Esophagus (tissue), 2 donors: ENCODE data around the gene TXNL4A. TPM values are rescaled to one million over a fixed set of nuclear protein-coding genes. Genes with fewer than 3 reads are reported as not detected.
"Not testable (repeated sequence)": the region's sequence is repeated elsewhere in the genome, so short reads cannot be mapped to it uniquely, and the experiment has no call there.

Source experiments
- H3K27ac ChIP-seq, 2 donors: one replicate each; pipeline ENCODE4 v1.5.1; 2013; ENCODE audit warnings: low read depth in 2 of 2, mild to moderate bottlenecking in 2 of 2, inconsistent platforms in 1 of 2, low read length in 1 of 2, moderate library complexity in 1 of 2
- H3K27me3 ChIP-seq, 2 donors: one replicate each; pipeline ENCODE4 v1.6.1; 2013; ENCODE audit warnings: low read length in 2 of 2, control low read depth in 1 of 2, mild to moderate bottlenecking in 1 of 2; ENCODE audit not compliant: insufficient read depth in 2 of 2, control insufficient read depth in 1 of 2
- H3K36me3 ChIP-seq, 2 donors: one replicate each; pipeline ENCODE4 v1.6.1; 2013; ENCODE audit warnings: low read length in 1 of 2; ENCODE audit not compliant: control insufficient read depth in 2 of 2, insufficient read depth in 2 of 2
- H3K4me1 ChIP-seq, 2 donors: one replicate each; pipeline ENCODE4 v1.6.1; 2013; ENCODE audit warnings: low read length in 1 of 2; ENCODE audit not compliant: control insufficient read depth in 2 of 2, insufficient read depth in 2 of 2
- H3K4me3 ChIP-seq, 2 donors: one replicate each; pipeline ENCODE4 v1.5.1; 2013; ENCODE audit warnings: low read length in 2 of 2, mild to moderate bottlenecking in 2 of 2, low read depth in 1 of 2, moderate library complexity in 1 of 2
- H3K9me3 ChIP-seq, 2 donors: one replicate each; pipeline ENCODE4 v1.6.1; 2013; ENCODE audit warnings: mild to moderate bottlenecking in 2 of 2, low read depth in 1 of 2, low read length in 1 of 2, moderate library complexity in 1 of 2; ENCODE audit not compliant: control insufficient read depth in 2 of 2, insufficient read depth in 1 of 2
- WGBS, 2 donors: extraction: QIAGEN DNeasy Blood & Tissue Kit; methylation state at CpG; one replicate each; pipeline ENCODE4 v1.1.7; 2013; 5-methylcytosine and 5-hydroxymethylcytosine counted together
- polyA plus RNA-seq, 2 donors: library from polyadenylated mRNA; stranded (reverse); fragments of 200-250 nt; gene quantifications; one replicate each; pipeline ENCODE4 v1.2.3, GENCODE V29; 2013
- donor health status: healthy with polysubstance abuse.
- donor health status: Bipolar disorder and iron deficiency.

Gene TXNL4A
- polyA plus RNA-seq, 2 donors, result 65.2 to 66.7 TPM

DNA sequence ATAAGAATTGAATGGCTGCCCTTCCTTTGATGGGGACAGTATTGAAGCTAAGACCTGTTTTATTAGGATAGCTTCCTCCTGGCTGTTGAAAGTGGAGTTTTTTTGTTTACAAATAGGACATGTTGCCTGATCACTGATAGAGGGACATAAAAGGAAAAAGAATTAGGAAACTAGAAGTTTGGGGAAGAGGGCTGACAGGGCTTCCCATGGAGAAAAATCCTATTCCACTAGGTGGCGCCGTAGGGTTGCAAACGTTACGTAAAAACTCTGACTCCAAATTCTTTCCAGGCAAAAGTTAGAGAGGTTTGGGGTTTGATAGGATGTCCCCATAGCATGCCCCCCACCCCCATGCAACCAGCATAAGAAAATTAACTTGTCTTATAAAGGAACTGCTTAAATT is 34.8 kb upstream of the TXNL4A start:
- H3K4me1 ChIP-seq, result no peaks in the 10 kb centered on the region
- WGBS, 2 donors, result 60 to 71% methylated on average over 4 of the region's 4 CpGs
- H3K36me3 ChIP-seq, result no peaks in the 10 kb centered on the region
- no peaks in the 10 kb centered on the region for H3K27me3 ChIP-seq
- peaks cover 12 to 17% of the 10 kb centered on the region in 2 donors for H3K9me3 ChIP-seq
- H3K27ac ChIP-seq, result no peak overlapping the region
- H3K4me3 ChIP-seq, result no peak overlapping the region

DNA sequence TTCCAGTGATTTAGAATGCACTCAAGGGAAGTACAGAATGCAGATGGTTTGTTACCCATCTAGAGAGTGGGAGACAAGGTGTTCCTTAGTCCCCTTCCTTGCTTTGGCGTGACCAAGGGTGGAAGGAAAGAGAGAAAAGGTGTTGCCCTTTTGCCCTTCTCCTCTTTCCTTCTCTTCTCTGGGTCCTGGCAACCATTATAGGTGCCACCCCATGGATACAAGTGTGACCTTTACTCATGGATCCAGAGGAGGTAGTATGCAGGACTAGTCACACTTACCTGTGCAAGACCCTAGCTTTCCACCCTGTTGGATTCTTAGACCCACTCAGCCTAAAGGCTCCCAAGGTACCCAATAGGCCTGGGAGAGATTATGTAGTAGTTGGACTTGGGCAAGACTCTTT is 34.2 kb upstream of the TXNL4A start:
- no peak overlapping the region for H3K4me3 ChIP-seq
- no peaks in the 10 kb centered on the region for H3K36me3 ChIP-seq
- 25 to 41% methylated on average over 1 of the region's 1 CpG for WGBS, 2 donors
- no peaks in the 10 kb centered on the region for H3K27me3 ChIP-seq
- H3K27ac ChIP-seq, result no peak overlapping the region
- peaks cover 12 to 17% of the 10 kb centered on the region in 2 donors for H3K9me3 ChIP-seq
- H3K4me1 ChIP-seq, result no peaks in the 10 kb centered on the region

DNA sequence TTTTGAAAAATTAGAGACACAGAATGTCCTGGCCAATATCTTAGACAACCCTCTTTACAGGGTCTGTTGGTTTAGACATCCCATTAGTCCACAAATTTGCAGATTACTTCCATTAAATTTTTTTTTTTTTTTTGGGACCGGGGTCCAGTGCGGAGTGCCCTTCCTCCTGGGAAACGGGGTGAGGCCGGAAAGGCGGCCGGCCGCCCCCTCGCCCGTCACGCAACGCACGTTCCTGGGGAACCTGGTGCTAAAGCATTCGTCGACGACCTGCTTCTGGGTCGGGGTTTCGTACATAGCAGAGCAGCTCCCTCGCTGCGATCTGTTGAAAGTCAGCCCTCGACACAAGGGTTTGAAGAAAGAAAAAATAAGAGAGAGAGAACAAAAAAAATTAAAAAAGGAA is 24.4 kb upstream of the TXNL4A start:
- 98% methylated on average over 20 of the region's 20 CpGs for WGBS, 2 donors
- Histone ChIP-seq H3K27ac (no peak overlapping the region), H3K9me3 (no peaks in the 10 kb centered on the region), H3K4me3 (no peak overlapping the region), H3K36me3 (no peaks in the 10 kb centered on the region), H3K4me1 (peaks cover 0 to 6% of the 10 kb centered on the region in 2 donors), H3K27me3 (no peaks in the 10 kb centered on the region)

DNA sequence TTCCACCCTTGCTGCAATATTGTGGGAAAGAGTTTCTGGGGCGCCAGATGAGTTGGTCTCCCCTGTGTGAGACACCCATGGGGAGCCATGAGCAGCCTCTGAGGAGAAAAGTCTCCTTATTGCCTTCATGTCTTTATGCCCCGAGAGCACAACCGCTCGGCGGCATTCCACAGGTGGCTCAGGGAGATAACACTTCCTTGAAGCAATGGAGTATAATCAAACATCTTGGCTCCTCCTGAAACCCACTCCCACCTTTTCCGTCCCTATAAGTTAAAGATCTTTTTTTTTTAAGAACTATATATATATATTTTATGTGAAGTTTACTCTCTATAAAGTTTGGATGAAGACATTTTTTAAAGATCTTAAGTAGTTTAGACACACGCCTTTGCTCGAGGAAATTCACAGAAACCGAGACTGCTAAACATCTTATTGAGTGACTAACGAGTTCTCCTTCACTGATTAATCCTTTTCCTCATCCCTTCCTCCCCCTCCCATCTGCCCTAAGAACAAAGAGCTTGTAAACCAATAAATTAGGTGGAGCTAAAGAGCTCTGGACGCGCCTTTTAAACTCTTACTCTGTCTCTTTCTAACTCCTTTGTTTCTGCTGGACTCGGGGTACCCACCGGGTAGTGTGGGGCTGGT is 23.3 kb upstream of the TXNL4A start:
- H3K27me3 ChIP-seq, H3K9me3 ChIP-seq, H3K4me1 ChIP-seq, H3K36me3 ChIP-seq, H3K4me3 ChIP-seq: not testable (repeated sequence)
- WGBS, 2 donors, result 77 to 84% methylated on average over 14 of the region's 14 CpGs
- H3K27ac ChIP-seq, result peak overlapping the region; percentile 82 to 89

DNA sequence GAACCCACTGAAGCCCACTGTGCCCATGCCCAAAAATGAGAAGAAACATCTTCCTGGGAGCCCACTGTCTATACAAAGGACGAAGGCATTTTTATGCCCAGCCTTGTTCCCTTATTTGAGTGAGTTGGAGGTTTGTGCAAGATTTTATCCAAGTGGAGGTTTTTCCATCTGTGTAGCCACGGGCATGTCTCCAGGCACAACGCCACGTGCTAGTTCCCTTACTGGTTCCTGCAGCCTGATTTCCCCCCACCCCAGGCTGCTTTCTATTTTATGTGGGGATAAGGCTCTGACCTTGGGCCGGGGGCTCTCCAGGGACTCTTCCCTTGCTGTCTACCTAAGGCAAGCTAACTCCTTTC is 22.2 kb upstream of the TXNL4A start:
- Histone ChIP-seq H3K27ac (peak overlapping the region; percentile 75 to 78), H3K9me3 (no peaks in the 10 kb centered on the region), H3K27me3 (no peaks in the 10 kb centered on the region), H3K4me1 (peaks cover 0 to 6% of the 10 kb centered on the region in 2 donors), H3K4me3 (no peak overlapping the region), H3K36me3 (no peaks in the 10 kb centered on the region)
- WGBS, 2 donors, result 40 to 80% methylated on average over 5 of the region's 5 CpGs

DNA sequence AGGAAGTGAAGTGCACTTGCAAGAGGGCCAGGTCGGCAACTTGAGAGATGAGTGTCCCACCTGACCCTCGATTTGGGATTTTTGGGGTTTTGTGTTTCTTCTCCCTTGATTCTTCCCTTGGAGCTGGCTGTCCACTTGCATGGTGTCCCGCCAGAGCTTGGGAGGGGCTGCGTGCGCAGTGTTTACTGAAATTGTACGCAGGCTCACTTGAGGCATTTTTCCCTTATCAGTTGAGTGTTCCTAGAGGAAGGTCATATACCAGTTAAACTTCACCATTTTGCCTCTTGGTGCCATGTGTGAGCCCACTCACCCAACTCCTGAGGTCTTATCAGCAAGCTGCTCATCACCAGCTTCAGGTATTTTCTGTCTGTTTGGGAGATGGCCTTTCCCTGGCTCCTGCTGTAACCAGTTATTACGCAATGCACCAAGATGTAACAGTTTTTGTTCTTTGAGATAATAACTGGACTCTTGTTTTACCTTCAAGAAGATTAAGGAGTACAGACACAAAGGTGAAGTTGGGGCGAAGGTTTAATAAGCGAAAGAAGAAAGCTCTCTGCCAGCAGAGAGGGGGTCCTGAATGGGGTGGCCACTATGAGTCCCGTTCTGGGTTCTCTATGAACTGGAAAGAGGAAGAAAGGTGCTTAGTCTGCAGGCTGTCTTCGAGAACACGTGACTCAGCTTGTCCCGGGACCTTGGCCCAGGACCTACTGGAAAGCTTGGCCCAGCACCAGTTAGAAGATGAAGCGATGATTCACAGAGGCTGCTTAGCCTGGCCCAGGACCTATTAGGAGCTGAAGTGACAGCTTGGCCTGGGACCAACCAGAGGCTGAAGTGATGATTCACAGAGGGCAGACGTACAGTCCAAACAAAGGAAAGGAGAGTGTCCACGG is 21.5 kb upstream of the TXNL4A start:
- Histone ChIP-seq H3K27me3 (no peaks in the 10 kb centered on the region), H3K9me3 (no peaks in the 10 kb centered on the region), H3K27ac (peak overlapping the region; percentile 75 to 78), H3K4me3 (no peak overlapping the region), H3K4me1 (peaks cover 0 to 6% of the 10 kb centered on the region in 2 donors), H3K36me3 (no peaks in the 10 kb centered on the region)
- 53 to 78% methylated on average over 16 of the region's 16 CpGs for WGBS, 2 donors

DNA sequence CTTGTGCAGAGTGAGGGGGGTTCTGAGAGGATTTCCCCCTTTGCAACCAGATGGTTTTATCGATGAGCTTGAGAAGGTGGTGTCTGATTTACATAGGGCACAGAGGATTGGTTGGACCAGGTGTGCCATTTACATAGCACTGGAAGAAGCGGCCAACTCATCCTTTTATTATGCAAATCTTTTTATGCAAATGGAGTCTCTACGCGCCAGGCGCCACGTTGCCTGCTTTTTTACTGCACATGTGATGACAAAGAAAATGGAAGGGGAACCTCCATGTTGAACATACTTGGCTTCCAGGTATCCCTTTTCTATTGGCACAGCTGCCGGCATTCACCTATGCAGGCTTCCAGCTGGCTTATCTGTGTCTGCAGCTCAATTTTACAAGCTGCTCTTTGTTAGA is 18.4 kb upstream of the TXNL4A start:
- WGBS, 2 donors, result 70 to 83% methylated on average over 7 of the region's 7 CpGs

DNA sequence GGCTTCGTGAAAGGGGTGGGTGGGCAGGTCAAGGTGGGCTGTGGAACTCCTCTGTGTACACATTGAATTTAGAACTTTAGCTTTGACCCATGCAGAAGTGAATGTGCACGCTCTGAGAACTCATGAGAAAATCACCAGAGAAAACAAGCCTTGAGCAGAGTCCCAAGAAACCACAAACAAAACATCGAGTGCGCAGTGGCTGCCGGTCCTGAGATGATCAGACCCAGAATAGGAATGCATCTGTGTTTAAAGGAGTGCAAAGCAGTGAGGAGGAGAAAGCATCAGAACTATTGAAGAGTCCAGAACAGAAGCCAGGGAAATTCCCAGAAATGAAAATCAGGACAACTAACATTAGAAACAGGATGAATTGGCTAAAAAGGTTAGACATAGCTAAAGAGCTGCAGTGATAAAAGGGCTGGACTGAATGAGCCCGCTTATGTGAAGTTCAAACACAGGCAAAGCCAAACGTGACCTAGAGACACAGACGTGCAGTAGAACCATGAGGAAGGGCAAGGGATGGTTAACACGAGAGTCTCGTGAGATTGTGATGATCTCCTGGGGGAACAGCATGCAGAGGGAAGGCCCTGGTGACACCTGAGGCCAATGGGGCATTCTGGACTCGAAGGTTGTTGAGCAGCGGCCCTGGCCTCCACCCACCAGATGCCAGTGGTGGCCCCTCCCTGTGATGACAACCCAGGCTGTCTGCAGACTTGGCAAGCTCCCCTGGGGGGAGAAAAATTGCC is 16.4 kb upstream of the TXNL4A start:
- no peak overlapping the region for H3K27ac ChIP-seq
- 83 to 87% methylated on average over 12 of the region's 12 CpGs for WGBS, 2 donors
- peaks cover 0 to 2% of the 10 kb centered on the region in 2 donors for H3K9me3 ChIP-seq
- H3K36me3 ChIP-seq, result no peaks in the 10 kb centered on the region
- H3K4me1 ChIP-seq, result no peaks in the 10 kb centered on the region
- no peak overlapping the region for H3K4me3 ChIP-seq
- no peaks in the 10 kb centered on the region for H3K27me3 ChIP-seq

More for the DNA sequence above, 18.4 kb upstream of the TXNL4A start:
- H3K36me3 ChIP-seq, result no peaks in the 10 kb centered on the region
- peaks cover 0 to 6% of the 10 kb centered on the region in 2 donors for H3K4me1 ChIP-seq
- no peak overlapping the region for H3K4me3 ChIP-seq
- H3K27ac ChIP-seq, result no peak overlapping the region
- H3K9me3 ChIP-seq, result peaks cover 0 to 2% of the 10 kb centered on the region in 2 donors
- no peaks in the 10 kb centered on the region for H3K27me3 ChIP-seq

DNA sequence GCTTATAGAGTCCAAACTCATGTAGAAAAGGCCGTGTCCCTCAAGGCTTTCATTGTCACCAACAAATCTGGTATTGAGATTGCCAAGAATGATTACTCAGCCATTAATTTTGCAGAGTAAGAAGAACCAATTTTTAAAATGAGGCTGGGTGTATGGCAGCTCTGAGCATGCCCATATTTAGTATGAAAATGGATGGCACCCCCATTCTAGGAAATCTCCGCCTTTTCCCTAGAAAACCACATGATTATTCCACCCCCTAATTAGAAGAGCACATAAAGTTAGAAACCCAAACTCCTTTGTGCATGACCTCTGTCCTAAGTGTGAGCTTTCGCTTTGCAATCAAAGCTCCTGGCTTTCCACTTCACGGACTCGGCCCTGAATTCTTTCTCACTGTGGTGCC is 14.1 kb upstream of the TXNL4A start:
- peaks cover 0 to 2% of the 10 kb centered on the region in 2 donors for H3K9me3 ChIP-seq
- H3K36me3 ChIP-seq, result no peaks in the 10 kb centered on the region
- H3K4me3 ChIP-seq, result no peak overlapping the region
- WGBS, 2 donors, result 90 to 95% methylated on average over 5 of the region's 5 CpGs
- no peaks in the 10 kb centered on the region for H3K27me3 ChIP-seq
- H3K27ac ChIP-seq, result no peak overlapping the region
- no peaks in the 10 kb centered on the region for H3K4me1 ChIP-seq
